NCI-H526 treated with DMSO at 0.1 percent for 48 hours (cell line): ENCODE measurements around the gene PSMA6.
"Not testable (repeated sequence)": the region's sequence is repeated elsewhere in the genome, so short reads cannot be mapped to it uniquely, and the experiment has no call there.

Experiments
- DNase-seq: peaks from one replicate; lab custom pipeline; 2025; lab: John Stamatoyannopoulos, UW

The PSMA6 gene

DNA sequence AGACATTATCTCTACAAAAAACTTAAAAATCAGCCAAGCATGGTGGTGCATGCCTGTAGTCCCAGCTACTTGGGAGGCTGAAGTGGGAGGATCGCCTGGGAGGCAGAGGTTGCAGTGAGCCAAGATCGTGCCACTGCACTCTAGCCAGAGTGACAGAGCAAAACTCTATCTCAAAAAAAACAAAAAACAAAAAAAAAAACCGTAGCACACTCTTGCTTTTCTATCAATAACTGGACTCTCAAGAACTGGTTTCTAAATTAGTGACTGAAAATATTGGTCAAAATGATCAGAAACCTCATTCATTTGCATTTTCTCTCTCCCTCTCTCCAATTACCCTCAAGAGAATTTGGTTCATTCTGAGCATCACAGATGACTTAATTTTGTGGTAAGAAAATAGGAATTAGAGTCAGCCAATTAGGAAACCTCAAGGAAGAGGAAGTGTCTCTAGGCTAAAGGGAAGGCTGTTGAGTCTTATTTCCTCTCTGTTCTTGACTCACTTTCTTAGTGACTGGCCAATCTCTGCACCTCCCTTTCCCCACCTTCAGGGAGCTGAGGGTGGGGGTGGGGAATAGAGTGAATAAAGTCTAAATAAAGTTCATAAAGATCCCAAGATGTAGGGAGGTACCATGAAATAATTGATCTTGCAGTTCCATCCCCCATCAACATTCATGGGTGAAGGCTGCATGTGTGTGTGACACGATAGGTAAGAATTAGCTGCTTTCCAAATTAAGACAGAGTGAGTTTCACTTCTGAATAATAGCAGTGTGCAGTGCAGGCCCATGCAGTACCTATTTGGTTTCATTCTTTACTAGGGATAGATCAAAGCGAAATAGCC lies 6.8 kb upstream of the PSMA6 start:
- no peak for DNase-seq

DNA sequence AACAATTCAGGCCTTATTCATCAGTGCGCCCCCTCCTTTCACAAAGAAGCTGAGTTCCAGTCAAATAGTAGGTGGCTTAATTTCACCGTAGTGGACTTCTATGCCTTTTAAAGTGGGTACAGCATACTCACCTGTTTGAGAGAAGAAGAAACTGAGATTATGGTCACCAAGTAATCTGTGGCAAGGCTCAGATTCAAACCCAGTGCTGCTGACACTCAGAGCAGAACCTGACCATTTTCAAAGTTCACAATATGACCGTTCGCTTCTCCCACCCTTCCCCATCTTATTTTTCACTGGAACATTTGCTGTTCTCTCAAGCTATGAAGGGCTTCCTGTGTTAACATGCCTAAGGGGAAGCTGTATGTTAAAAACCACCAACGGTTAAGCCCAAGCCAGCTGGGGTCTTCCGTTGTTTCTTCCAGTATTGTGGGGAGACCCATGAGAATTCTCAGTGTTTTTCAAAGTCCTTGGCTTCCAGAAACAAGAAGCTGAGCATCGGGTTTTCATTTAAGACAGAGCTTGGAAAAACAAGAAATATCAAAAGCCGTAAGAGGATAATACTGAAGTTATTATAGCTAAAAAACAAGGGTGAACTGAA lies 6.1 kb upstream of the PSMA6 start:
- DNase-seq, result no peak

DNA sequence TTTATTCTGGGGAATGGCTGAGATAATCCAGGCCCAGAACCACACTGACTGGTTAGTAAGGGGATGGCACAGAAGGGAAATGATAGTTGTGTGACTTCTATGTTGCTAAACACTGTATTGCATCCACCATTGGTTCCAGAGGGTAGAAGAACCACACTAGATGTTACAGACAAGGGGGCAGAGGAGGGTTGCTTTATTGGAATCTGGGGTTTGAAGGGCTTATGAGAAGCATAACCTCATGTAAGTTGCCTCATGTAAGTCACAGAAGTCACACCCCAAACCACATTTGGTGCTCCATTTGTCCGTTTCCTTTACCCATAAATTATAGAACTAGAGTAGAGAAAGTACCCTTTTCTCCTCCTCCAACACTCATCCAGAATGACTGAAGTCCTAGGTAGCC lies 5.5 kb upstream of the PSMA6 start:
- DNase-seq, result no peak

GRCh38 chr14:35287431-35288013 lies 4.7 kb upstream of the PSMA6 start:
- no peak for DNase-seq

GRCh38 chr14:35289623-35290022 lies 2.6 kb upstream of the PSMA6 start:
- no peak for DNase-seq

DNA sequence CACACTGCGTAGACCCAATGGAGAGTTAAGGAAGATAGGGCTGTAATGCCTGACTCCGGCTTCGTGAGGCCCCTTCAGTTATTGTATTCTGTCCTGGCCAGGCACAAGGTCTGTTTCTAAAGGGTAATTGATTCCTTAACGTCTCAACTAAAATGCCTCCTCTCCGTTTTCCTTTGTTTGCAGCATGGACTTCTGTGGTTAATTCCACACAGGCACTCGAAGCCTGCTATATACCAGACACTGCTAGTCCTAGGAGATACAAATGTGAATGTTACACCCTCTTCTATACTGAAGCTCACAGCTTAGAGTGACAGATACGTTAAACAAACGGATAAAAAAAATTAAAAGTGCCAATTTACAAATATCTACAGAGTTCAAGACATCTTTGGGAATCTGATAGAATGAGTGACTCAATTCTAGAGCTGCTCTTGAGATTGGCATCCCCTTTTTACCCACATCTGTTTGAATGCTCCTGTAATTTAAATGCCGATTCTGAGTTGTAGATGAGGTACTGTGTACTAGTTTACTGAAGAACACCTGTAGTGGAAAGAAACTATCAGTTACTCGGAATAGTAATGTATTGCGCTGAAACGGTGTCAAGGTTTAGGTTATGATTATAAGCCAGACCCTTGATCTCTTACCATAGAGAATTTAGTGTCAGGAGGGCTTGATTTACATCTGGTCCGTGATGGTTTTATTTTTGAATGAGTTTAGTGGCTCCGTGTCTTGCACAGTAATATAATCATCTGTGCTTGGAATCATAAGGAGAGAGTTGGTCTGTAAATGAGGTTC lies 784 bp downstream of the PSMA6 start:
- peak; percentile 7 for DNase-seq

DNA sequence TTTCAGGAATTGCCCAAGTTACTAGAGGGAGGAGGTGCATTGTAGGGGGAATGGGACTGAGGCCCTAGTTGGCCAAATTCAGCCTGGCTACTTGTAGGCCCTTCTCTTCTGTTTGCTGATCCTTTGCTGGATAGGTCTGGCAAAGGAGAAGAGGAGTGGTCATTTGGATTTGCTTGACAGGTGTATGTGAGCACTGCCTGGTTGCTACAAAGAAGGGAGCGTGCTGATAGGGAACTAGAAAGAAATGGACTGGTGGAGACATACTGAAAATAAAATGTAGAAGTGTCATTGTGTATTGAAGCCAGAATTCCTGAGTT lies 3.6 kb downstream of the PSMA6 start:
- DNase-seq, result no peak

- no peak for DNase-seq
Observed at GRCh38 chr14:35296545-35296944, 4.4 kb downstream of the PSMA6 start.

GRCh38 chr14:35297706-35298105 lies 5.5 kb downstream of the PSMA6 start:
- DNase-seq, result no peak

DNA sequence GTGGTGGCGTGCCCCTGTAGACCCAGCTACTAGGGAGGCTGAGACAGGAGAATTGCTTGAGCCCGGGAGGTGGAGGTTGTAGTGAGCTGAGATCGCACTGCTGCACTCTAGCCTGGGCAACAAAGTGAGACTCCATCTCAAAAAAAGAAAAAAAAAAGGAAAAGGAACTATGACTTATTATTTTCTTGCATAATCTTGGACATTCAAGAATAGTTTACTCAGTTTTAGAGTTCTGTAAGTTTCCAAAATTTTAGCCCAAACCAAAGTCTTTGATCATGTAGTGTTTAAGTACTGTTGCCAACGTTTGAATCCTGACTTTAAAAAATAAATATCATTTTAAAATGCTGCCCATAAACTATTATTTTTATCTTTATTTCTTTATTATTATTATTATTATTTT lies 6.2 kb downstream of the PSMA6 start:
- DNase-seq, result no peak

DNA sequence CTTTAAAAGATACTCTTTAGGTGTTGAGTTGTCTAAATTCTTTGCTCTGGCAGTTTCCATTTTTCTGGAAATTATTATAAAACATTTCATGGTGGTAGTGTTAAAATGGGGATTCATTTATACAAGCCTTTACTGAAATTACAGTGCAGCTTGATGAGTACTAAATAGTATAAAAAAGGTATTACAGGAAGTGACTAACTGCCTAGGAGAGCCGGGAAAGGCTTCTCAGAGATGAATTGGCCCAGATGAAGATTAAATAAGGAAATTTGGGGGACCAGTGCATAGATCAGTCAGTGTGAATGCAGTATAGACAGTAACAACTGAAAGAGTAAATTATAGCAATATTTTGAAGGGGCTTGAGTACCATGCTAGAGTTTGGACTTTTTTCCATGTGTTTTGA lies 7.5 kb downstream of the PSMA6 start:
- no peak for DNase-seq

DNA sequence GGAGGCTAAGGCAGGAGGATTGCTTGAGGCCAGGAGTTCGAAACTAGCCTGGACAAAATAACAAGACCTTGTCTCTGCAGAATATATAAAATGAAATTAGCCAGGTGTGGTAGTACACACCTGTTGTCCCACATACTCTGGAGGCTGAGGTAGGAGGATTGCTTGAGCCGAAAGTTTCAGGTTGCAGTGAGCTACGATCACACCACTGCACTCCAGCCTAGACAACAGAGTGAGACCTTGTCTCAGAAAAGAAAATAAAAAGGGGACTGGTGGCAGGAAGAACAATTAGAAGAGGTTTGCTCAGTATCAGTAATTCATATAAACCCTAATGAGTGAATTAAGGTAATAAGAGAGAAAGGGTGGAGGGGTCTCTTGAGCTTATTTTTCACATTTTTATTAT lies 8.0 kb downstream of the PSMA6 start:
- no peak for DNase-seq

GRCh38 chr14:35301334-35301733 lies 9.2 kb downstream of the PSMA6 start:
- DNase-seq, result not testable (repeated sequence)

- no peak for DNase-seq
Observed at GRCh38 chr14:35301735-35302528, 9.8 kb downstream of the PSMA6 start.

DNA sequence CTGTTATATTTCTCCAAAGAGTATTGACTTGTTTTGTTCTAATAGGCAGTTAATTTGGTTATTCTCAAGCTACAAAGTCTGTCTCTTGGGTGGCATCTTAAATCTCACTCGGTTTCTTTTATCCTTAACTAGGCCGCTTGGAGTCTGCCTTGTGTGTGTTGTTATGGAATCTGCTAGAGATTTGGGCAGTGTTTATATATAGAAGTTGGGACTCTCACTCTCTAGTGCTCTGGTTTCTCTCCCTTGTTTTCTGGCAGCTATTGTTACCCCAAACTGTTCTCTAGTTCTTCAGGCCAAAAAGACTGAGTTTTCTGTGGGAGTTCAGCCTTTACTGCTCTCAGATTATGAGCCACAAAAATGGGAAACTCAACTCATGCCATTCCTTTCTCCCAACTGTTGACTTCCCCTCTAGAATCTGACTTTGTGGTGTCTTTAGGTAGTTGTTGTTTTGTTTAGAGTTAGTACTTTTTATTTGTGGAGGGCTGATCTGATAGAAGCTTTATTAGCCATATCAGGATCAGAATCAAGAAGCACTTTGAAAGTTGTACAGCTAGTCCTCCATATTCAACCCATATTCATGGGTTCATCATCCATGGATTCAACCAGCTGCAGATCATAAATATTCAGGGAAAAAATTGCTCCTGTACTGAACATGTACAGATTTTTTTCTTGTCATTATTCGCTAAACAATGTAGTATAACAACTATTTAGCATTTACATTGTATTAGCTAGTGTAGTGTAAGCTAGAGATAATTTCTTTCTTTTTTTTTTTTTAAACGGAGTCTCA lies 11.2 kb downstream of the PSMA6 start:
- no peak for DNase-seq

GRCh38 chr14:35304812-35305462 lies 12.8 kb downstream of the PSMA6 start:
- DNase-seq, result no peak

GRCh38 chr14:35305633-35306032 lies 13.5 kb downstream of the PSMA6 start:
- DNase-seq, result no peak

GRCh38 chr14:35306114-35306513 lies 13.9 kb downstream of the PSMA6 start:
- no peak for DNase-seq

- DNase-seq, result no peak
Observed at GRCh38 chr14:35317820-35318219, 25.6 kb downstream of the PSMA6 start.

- no peak for DNase-seq
Observed at GRCh38 chr14:35319509-35319908, 27.3 kb downstream of the PSMA6 start.

DNA sequence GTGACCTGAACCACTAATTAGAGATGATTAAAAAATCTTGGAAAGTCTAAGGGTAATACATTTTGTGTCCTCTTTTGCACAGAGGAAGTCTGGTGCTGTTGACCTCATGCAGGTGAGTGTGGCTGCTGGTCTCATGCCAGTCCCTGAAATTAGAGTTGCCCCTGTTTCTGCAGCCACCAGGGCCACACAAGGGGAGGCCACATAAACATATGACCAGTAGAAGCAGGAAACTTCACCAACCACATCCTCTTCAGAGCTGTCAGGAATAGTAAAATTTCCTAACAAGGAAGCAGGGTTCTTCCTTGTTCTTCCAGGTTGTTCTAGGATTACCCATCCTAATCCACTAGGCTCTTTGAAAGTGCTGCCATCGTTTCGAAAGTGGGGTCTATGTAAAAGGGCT lies 28.3 kb downstream of the PSMA6 start:
- DNase-seq, result no peak
